BE2C (cell line): ENCODE results near the gene TCF7L2.

Experiments used
- DNase-seq: peaks from one replicate; pipeline ENCODE4 v3.0.0-alpha.2; 2020
- H3K27me3 ChIP-seq: fragments of 250-450 bp; sonication (Bioruptor Pico); 2 replicates; pipeline ENCODE4 v1.5.1; 2020; ENCODE audit warnings: mild to moderate bottlenecking
- H3K36me3 ChIP-seq: fragments of 250-450 bp; sonication (Bioruptor Pico); 2 replicates; pipeline ENCODE4 v1.5.1; 2020; ENCODE audit warnings: mild to moderate bottlenecking
- H3K4me1 ChIP-seq: fragments of 250-450 bp; sonication (Bioruptor Pico); 2 replicates; pipeline ENCODE4 v1.5.1; 2020
- H3K4me3 ChIP-seq: 2 replicates; pipeline ENCODE4 v1.5.1; 2011; ENCODE audit warnings: low read depth, low read length
- H3K9me3 ChIP-seq: fragments of 250-450 bp; sonication (Bioruptor Pico); 2 replicates; pipeline ENCODE4 v1.5.1; 2020
- TF ChIP-seq, protein P1 (sequence below): IDR thresholded peaks from 2 replicates; pipeline ENCODE4 v1.5.1; 2012; ENCODE audit warnings: mild to moderate bottlenecking, low read depth, low read length

Gene TCF7L2

DNA sequence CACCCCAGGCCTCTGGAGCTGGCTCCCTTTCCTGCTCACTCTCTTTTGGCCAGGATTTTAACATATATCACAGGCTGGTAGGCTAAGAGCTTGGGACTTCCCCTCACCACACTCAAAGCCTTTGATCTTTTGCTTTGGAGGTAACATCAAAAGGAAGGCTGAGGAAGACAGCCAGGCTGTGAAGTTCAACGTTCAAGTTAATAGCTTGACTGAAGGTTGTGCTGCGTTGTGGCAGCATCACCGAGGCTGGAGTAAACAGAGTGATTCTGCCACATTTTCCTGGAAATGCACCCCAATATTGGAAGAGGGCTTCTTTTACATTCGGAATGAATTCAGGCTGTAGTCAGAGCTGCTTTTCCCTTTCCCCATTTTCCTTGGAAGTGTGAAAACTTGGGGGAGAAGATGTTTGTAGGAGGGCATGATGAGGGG lies 57.3 kb downstream of the TCF7L2 start:
- no peak overlapping the region for H3K4me3 ChIP-seq

DNA sequence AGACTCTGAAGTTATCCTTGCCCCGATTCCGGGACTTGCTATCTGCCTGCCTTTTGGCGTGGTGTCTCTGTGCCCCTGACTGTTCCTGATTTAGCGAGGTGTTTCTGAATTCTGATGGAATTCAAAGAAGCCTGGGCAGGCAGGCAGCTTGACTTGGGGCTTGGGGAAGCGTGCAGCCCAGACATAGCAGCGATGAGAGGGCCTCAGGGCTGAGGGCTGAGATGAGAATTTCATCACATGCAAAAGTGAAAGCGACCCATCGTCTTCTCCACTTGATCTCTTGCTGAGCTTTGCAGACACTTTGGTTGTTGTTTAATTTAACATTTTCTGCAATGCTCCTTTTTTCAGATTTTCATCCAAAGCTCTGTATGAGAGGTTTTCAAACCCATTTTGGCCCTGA lies 57.8 kb downstream of the TCF7L2 start:
- TF ChIP-seq, protein P1, sequence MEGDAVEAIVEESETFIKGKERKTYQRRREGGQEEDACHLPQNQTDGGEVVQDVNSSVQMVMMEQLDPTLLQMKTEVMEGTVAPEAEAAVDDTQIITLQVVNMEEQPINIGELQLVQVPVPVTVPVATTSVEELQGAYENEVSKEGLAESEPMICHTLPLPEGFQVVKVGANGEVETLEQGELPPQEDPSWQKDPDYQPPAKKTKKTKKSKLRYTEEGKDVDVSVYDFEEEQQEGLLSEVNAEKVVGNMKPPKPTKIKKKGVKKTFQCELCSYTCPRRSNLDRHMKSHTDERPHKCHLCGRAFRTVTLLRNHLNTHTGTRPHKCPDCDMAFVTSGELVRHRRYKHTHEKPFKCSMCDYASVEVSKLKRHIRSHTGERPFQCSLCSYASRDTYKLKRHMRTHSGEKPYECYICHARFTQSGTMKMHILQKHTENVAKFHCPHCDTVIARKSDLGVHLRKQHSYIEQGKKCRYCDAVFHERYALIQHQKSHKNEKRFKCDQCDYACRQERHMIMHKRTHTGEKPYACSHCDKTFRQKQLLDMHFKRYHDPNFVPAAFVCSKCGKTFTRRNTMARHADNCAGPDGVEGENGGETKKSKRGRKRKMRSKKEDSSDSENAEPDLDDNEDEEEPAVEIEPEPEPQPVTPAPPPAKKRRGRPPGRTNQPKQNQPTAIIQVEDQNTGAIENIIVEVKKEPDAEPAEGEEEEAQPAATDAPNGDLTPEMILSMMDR = no peak
- H3K4me1 ChIP-seq = no peaks in the 10 kb centered on the region
- no peaks in the 10 kb centered on the region for H3K9me3 ChIP-seq
- H3K4me3 ChIP-seq = no peak overlapping the region
- H3K36me3 ChIP-seq = peaks cover 6% of the 10 kb centered on the region
- H3K27me3 ChIP-seq = no peaks in the 10 kb centered on the region
- DNase-seq = no peak

More for the DNA sequence above, 57.3 kb downstream of the TCF7L2 start:
- Histone ChIP-seq H3K9me3 (no peaks in the 10 kb centered on the region), H3K4me1 (no peaks in the 10 kb centered on the region), H3K27me3 (no peaks in the 10 kb centered on the region), H3K36me3 (peaks cover 6% of the 10 kb centered on the region)
- TF ChIP-seq, protein P1 = no peak
- no peak for DNase-seq

DNA sequence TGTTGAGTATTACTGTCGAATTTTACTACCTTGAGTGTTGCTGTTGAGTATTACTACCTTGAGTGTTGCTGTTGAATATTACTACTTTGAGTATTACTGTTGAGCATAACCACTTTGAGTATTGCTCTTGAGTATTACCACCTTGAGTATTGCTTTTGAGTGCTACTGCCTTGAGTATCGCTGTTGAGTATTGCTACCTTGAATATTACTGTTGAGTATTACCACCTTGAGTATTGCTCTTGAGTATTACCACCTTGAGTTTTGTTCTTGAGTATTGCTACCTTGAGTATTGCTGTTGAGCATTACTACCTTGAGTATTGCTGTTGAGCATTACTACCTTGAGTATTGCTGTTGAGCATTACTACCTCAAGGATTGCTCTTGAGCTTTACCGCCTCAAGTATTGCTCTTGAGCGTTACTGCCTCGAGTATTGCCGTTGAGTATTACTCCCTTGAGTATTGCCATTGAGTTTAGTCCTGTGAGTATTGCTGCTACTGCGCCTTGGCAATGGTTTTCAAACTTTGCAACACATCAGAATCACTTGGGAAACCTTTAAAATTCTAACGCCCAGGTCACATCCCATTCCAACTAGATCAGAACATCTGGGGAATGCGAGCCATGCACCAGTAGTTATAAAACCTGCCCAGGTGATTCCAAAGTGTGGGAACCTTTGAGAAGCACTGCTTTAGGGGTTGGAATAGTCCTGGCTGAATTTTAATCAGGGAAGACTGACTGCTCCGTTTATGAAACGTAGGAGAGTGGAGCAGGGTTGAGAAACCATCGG lies 61.7 kb downstream of the TCF7L2 start:
- Histone ChIP-seq H3K9me3 (no peaks in the 10 kb centered on the region), H3K27me3 (no peaks in the 10 kb centered on the region), H3K4me3 (no peak overlapping the region), H3K4me1 (no peaks in the 10 kb centered on the region; the same call in 1 of the 2 replicates), H3K36me3 (no peaks in the 10 kb centered on the region)
- TF ChIP-seq, protein P1 = no peak
- no peak for DNase-seq

GRCh38 chr10:113015201-113015600 lies 65.2 kb downstream of the TCF7L2 start:
- Histone ChIP-seq H3K4me3 (no peak overlapping the region), H3K9me3 (no peaks in the 10 kb centered on the region), H3K27me3 (no peaks in the 10 kb centered on the region), H3K4me1 (peaks cover 3% of the 10 kb centered on the region), H3K36me3 (no peaks in the 10 kb centered on the region)
- TF ChIP-seq, protein P1 = no peak
- no peak for DNase-seq

DNA sequence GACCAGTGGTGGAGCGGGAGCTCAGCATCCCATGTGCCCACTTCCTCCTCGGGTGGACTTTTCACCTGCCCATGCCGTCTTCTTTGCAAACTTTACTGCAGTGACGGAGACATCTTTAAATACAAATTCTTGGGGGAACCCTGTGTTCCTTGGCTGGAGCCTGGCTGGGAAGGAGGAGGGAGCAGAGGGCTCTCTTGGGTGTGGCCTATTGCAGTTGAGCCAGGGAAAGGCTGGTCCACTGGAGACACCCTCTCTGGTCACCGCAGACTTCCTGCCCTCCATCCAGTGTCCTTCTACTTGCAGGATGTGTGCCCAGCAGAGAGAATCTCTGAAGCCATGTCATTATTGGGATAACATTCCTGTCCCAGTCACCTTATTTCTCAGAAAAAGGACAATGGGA lies 67.3 kb downstream of the TCF7L2 start:
- peaks cover 5% of the 10 kb centered on the region for H3K4me1 ChIP-seq
- DNase-seq = no peak
- TF ChIP-seq, protein P1 = no peak

DNA sequence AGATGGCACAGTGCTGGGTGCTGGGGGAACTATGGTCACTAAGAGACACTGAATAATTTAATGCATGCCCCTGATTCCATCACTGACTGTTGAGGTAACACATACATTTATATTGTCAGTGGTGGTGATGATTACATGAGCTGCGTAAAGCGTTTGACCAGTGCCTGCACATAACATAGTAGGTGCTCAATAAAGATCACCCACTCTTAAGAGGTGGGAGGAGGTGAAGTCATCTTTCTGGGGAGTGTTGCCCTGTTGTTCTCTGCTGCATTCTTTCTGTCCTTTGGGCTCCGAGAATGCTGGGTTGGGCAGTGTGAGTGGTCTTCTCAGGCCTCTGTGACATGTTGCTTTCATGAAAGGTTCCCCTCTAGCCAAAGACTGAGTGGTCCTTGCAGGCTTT lies 68.0 kb downstream of the TCF7L2 start:
- Histone ChIP-seq H3K9me3 (no peaks in the 10 kb centered on the region), H3K36me3 (no peaks in the 10 kb centered on the region), H3K27me3 (no peaks in the 10 kb centered on the region), H3K4me3 (no peak overlapping the region), H3K4me1 (peaks cover 5% of the 10 kb centered on the region)
- DNase-seq = no peak
- TF ChIP-seq, protein P1 = no peak

More for the DNA sequence above, 67.3 kb downstream of the TCF7L2 start:
- H3K27me3 ChIP-seq = no peaks in the 10 kb centered on the region
- no peak overlapping the region for H3K4me3 ChIP-seq
- no peaks in the 10 kb centered on the region for H3K9me3 ChIP-seq
- H3K36me3 ChIP-seq = no peaks in the 10 kb centered on the region
